GM18505 (cell line): ENCODE results near the gene CCDC149.

Source experiments
- ATAC-seq: cut with Tn5 transposase; IDR thresholded peaks from one replicate; pipeline ENCODE4 v1.9.1; 2021; ENCODE audit not compliant: unreplicated experiment
- POLR2A ChIP-seq: IDR thresholded peaks from 4 replicates; pipeline ENCODE4 v1.6.1; 2011; ENCODE audit warnings: borderline replicate concordance; ENCODE audit not compliant: insufficient read depth, insufficient read length; ENCODE audit errors: extremely low read depth

CCDC149 gene

DNA sequence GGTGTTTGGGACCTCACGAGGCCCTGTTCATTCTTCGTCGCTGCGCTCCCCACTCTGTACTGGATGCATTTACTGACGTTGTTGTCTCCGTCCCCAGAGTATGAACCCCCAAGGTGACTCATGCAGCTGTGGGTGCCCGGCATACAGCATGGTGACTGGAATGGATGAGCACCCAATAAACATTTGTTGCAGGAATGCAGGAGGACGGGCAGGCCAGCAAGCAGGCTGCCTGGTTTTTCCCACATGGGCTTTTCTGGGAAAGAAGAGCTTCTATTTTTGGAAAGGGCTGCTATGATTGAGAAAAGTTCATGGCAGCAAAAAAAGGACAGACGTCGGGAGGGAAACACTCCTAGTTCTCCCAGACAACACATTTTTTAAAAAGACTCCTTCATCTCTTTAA lies 118.4 kb downstream of the CCDC149 start:
- no peak for ATAC-seq
- no peak for TF ChIP-seq POLR2A

DNA sequence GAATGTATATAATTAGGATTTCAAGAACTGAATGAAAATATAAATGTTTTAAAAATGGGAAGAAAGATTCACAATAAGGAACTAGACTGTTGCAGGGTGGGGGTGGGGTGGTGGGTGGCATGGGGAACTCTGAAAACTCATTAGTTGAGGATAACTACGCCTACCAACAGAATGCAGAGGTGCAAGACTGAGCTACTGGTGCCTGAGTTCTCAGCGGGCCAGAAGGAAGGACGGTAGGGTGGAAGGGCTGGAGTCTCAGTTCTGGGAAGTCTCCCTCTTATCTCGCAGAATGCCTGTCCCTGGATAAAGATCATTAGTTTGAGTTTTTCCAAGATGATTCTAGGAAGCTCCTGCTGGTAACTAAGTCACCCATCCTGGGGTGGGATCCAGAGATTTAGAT lies 118.8 kb downstream of the CCDC149 start:
- no peak for TF ChIP-seq POLR2A
- no peak for ATAC-seq

DNA sequence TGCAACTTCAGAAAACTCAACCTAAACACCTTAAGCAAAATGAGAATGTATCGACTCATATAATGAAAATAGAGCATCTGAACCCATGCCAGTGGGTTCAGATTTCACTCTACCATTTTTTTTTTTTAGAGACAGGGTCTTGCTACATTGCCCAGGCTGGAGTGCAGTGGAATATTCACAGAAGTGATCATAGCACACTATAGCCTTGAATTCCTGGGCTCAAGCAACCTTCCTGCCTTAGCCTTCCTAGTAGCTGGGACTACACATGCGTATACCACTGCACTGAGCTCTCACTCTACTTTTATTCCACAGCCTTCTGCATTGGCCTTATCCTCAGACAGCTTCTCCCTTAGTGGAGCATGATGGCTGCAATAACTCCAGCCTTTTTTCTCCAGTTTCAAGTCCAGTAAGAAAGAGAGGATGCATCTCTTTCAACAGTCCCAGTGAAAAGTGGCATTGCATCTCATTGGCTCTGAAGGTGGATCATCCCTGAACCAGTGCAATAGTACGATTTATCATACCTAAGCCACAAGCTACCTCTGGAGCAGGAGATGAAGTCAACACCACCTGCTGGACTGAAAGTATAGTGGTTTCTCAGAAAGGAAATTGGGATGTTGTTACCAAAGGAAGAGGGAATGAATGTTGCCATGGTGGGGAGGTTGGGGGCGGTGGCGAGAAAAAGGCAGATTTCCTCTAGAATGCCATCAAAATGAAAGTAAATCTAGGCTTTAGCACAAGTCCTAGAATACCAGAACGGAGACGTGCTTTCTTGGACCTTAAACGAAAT lies 119.4 kb downstream of the CCDC149 start:
- TF ChIP-seq POLR2A, result no peak
- ATAC-seq, result no peak

DNA sequence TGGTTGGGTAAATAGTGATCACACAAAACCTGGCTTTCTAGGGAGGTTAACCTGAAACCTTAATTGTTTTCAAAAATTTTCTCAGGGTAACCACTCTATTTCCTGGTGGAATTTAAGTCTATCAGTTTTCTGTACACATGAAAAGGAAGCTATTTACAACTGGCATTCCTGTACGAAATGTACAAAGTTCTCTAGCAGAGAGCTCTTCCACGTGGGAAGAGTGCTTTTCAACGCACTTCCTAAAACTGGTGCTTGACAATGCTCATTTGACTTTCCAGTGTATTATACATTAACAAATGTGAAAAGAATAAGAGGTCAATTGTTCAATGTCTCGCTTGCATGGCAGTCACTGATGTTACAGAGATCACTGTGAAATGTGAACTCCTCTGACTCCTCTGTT lies 120.3 kb downstream of the CCDC149 start:
- no peak for TF ChIP-seq POLR2A
- ATAC-seq, result no peak

DNA sequence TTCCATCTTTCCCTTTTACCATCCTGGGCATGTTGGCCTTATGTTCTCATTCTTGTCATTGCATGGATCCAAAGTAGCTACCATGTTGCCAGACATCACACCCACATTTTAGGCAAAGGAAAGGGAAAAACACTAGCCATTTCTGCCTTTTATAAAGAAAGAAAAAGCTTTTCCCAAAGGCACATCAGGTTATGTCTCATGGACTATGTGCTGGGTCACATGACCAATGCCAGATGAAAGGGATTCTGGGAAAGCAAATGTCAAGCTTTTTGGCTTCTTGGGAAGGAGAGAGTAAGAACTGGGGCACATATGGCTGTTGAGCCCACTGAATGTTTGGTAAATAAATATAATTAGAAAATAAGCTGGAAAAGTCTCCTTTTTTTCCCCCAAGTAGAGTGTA lies 121.8 kb downstream of the CCDC149 start:
- ATAC-seq, result no peak

DNA sequence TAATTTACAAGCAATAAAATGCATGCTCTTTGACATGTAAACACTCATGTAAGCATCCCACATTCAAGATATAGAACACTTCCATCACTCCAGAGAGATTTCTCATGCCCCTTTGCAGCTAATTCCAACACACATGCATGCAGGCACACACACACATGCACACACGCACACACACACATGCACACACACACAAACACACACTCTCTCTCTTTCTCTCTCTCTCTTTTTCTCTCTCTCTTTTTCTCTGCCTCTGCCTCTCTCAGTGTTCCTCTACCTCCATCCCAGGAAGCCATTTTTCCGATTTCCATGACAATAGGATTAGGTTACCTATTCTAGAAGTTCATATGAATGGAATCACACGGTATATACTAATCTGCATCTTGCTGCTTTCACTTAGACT lies 129.3 kb downstream of the CCDC149 start:
- no peak for ATAC-seq
- TF ChIP-seq POLR2A, result no peak

More for the DNA sequence above, 121.8 kb downstream of the CCDC149 start:
- TF ChIP-seq POLR2A, result no peak

DNA sequence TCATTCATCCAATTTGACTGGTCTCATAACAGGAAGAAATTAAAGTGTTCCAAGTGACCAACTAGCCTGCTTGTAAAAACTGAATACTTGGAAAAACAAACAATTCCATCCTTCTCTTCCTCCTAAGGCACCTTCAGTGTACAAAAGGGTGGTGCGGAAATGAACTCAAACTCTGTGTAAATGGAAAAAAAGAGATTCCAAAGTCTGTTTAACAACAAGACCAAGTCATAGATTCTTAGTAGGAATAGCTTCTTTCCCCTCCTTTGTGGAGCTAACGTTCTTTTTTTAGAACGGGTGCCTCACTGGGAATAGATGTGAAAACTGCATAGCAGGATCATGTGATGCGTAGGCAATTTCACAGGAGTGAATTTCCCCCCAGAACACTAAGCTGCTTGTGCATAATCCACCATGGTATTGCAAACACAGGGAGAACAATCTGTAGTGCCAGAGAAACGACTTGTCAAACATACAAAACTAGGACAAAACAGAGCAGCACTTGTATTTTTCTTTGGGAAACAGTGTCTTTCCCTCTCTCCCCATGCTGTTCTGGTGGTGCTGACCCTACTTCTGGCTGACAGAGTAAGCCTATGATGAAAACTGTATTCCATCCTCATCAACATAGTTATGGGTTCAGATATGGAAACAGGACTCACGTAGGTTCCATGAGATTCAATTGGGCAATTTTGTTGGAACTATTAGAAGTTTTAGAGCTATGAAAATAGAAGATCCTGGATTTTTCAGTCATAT lies 130.7 kb downstream of the CCDC149 start:
- ATAC-seq, result no peak
- TF ChIP-seq POLR2A, result no peak

DNA sequence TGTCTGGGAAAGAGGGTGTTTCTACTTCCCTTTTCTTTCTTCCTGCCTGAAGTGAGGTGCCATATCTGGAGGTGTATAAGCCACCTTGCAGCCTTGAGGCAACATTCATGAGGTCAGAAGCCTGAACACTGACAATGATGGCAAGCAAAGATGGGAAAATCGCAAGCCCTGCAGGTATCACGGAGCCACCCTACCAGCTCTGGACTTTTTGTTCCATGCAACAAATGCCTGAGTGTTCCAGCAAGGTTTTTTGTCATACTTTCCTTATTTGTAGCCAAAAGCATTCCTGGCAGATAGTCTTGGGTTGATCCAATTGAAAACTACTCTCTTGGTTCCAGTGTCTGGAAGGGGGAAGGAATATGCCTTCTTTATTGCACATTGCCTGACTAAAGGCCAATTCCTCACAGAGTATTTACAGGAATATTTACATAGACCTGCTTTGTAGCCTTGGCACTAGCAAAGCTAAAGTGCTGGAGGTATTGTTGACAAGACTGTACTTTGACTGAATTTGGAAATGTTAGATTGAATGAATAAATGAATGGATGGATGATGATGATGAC lies 131.8 kb downstream of the CCDC149 start:
- no peak for ATAC-seq
- TF ChIP-seq POLR2A, result no peak

DNA sequence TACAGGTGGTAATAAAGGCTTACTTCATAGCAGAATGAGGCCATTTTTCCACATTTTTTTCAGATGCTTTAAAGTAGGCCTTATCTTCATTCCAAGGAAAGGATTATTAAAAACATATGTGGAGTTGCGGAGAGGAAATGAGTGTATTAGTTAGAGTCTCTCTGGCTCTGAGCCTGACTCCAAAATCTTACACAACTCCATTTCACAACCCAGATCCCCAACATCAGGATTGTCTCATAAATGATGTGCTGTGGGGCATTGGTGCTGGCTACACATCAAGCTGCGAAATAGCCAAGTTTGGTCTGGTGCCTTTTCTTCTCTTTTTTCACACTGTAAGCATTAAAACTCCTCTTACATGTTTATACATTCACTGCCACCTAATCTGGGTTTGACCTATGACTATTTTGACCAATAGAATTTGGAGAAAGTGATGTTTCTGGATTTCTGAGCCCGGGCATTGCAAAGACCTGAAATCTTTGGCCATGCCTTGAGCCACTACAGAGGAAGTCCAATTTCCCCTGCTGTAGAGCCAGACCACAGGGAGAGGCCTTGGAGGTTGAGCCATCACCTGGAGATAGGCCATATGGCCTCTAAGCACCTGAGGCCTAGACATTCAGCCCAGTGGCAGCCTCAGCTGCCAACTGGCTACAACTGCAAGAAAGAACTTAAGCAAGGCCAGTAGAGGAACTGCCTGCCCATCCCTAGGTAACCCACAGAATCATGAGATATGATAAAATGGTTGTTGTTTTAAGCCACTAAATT lies 134.2 kb downstream of the CCDC149 start:
- no peak for TF ChIP-seq POLR2A
- no peak for ATAC-seq

DNA sequence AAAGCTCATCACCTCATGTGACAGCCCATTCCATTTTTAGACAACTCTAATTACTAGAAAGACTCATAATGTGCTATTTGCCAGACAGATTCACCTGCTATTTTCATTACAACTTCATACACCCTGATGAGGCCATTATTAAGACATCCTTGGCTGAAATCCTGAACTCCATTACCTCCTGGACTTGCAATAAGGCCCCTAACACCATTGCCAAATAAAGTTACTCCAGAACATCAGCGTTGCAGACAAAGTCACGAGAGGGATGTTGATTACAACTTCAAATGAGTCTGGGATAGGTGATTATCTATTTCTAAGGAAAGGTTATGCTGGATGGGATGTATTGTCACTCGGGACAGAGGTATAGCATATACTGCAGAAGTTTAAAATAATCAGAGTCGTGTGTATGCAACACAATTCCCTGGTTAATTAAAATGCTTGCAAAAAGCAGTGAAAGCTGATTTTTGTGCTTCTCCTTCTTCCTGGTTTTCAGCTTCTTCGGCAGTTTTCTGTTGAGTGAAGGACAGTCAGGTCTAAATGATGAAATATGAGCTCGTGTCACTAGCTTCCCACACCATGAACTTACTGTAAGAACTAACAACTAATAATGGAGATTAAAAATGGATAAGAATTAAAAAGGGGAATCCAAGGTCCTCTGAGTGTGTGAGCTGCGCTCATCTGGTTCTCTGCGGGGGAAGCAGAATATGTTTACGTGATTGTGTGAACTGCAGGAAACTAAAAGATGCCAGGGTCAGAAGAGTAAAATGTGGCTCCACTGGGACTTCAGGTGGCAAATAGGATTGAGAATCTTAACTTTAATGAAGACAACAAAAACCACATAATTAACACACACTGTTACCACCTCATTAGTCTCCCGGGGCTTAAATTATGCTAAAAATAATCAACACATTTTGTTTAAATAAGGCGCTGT lies 135.0 kb downstream of the CCDC149 start:
- no peak for TF ChIP-seq POLR2A
- no peak for ATAC-seq

DNA sequence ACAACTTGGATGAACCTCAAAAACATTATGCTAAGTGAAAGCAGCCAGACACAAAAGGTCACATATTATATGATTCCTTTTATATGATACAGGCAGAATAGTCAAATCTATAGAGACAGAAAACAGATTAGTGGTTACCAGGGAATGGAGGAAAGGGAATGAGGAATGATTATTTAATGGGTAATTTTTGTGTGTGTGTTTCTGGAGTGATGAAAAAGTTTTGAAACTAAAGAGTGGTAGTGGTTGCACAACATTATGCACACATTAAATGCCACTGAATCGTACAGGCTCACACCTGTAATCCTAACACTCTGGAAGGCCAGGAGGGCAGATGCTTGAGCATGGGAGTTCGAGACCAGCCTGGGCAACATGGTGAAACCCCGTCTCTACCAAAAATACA lies 137.1 kb downstream of the CCDC149 start:
- ATAC-seq, result no peak
- TF ChIP-seq POLR2A, result no peak

DNA sequence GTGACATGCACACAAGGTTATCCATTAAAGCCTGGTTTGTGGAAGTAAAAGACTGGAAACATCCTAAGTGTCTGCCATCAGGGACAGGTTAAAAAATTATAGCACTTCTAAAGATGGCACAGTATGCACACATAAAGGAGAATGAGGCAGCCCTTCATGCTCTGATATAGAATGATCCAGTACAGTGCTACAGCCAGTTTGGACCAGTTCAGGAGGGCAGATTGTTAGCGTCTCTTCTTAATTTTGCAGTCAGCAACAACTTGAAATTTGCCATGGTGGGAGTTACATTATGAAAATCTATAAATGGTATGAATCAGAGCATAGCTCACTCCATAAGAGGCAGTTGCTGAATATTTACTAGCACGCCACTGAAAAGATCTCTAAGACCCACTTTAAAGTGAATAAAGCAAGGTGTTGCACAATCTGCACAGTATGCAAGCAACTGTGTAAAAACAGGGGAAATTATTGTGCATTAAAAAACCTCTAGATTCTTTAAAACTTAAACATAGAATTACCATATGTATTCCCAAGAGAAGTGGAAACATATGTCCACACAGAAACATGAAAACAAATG lies 137.7 kb downstream of the CCDC149 start:
- no peak for ATAC-seq
- no peak for TF ChIP-seq POLR2A
